ENCODE data around the gene SYNM.

Gene SYNM

GRCh38 chr15:99123713-99124451 is 19.0 kb downstream of the SYNM start:
- DNase-seq = peak; percentile 16

DNA sequence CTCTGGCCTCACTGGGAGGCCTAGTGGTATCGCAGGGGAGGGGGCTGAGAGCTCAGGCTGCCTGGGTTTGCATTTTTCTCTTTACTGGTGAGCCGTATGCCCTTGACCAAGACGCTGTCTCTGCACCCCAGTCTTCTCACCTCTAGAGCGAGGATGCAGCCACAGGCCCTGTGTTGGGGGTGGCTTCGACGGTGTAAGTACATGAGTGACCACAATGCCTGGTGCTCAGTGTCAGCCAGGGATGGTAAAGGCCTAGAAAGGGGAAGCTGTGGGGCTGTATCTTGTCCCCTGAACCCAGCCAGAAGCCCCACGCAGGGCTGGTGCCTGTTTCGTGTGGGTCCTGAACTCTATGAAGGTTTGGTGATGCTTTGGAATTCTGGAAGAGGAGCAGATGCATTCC is 19.8 kb downstream of the SYNM start:
- no peak for DNase-seq

DNA sequence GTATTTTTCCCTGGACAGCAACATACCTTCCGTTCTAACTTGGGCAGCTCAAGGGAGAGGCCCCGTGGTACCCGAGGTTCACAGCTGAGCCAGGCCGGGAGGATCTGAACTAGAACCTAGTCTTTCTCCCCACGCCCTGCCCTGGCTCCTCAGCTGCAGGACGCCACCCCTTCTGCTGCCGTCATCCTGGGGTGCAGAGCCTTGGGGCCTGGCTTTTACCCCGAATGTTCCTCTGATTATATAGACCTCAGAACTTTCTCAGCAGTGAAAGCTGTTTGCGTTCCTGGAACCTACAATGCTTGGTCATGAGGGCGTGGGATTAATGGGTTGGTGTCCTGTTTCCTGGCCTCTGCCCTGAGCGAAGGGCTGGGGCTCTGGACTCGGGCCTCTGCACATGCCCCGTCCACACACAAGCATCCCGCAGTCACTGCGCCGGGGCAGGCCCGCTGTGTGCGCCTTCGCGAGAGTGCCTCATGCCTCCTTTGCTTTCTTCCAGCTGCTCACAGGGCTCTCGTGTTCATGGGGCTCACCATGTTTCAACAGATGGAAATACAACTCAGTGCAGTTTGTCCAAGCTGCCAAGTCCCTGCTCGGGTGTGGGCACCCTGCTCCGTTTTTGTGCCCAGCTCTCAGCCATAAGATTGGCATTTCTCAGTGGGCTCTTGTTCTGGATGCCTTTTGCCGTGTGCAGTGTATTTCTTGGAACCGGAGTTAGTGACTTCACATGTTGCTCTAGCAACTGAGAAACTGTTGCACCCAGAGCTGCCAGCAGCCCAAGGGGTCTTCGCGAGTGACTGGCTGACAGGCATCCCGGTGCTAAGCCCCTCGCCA is 20.4 kb downstream of the SYNM start:
- DNase-seq = no peak

GRCh38 chr15:99126131-99126588 is 21.3 kb downstream of the SYNM start:
- DNase-seq = no peak

- no peak for DNase-seq
Measured at GRCh38 chr15:99126930-99127329, 22.1 kb downstream of the SYNM start.

GRCh38 chr15:99127773-99128172 is 22.9 kb downstream of the SYNM start:
- no peak for DNase-seq

GRCh38 chr15:99128411-99128810 is 23.5 kb downstream of the SYNM start:
- no peak for DNase-seq

GRCh38 chr15:99129644-99130043 is 24.8 kb downstream of the SYNM start:
- no peak for DNase-seq

- no peak for DNase-seq
Measured at GRCh38 chr15:99130314-99130713, 25.4 kb downstream of the SYNM start.

DNA sequence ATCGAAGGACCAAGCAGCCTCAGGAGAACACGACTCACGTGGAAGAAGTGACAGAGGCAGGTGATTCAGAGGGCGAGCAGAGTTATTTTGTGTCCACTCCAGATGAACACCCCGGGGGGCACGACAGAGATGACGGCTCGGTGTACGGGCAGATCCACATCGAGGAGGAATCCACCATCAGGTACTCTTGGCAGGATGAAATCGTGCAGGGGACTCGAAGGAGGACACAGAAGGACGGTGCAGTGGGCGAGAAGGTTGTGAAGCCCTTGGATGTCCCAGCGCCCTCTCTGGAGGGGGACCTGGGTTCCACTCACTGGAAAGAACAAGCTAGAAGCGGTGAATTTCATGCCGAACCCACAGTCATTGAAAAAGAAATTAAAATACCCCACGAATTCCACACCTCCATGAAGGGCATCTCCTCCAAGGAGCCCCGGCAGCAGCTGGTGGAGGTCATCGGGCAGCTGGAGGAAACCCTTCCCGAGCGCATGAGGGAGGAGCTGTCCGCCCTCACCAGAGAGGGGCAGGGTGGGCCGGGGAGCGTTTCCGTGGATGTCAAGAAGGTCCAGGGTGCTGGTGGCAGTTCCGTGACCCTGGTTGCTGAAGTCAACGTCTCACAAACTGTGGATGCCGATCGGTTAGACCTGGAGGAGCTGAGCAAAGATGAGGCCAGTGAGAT is 26.0 kb downstream of the SYNM start:
- no peak for DNase-seq

GRCh38 chr15:99131441-99132023 is 26.7 kb downstream of the SYNM start:
- DNase-seq = no peak

DNA sequence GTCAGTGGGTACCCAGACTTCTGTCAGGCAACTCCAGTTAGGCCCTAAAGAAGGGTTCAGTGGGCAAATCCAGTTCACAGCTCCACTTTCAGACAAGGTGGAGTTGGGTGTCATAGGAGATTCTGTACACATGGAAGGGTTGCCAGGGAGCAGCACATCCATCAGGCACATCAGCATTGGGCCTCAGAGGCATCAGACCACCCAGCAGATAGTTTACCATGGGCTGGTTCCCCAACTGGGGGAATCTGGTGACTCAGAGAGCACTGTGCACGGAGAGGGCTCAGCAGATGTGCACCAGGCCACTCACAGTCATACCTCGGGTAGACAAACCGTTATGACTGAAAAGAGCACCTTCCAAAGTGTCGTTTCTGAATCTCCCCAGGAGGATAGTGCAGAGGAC is 27.2 kb downstream of the SYNM start:
- DNase-seq = no peak

DNA sequence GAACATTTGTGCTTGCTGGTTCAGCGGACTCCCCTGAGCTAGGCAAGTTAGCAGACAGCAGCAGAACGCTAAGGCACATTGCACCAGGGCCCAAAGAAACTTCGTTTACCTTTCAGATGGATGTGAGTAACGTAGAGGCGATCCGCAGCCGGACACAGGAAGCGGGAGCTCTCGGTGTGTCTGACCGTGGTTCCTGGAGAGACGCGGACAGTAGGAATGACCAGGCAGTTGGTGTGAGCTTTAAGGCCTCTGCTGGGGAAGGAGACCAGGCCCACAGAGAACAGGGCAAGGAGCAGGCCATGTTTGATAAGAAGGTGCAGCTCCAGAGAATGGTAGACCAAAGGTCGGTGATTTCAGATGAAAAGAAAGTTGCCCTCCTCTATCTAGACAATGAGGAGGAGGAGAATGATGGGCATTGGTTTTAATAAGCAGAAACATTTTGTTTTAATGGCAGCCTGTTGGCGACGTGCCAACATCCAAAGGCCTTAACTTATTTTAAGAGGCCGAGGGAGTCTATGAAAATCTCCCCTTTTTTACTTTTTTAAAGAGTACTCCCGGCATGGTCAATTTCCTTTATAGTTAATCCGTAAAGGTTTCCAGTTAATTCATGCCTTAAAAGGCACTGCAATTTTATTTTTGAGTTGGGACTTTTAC is 27.9 kb downstream of the SYNM start:
- no peak for DNase-seq

DNA sequence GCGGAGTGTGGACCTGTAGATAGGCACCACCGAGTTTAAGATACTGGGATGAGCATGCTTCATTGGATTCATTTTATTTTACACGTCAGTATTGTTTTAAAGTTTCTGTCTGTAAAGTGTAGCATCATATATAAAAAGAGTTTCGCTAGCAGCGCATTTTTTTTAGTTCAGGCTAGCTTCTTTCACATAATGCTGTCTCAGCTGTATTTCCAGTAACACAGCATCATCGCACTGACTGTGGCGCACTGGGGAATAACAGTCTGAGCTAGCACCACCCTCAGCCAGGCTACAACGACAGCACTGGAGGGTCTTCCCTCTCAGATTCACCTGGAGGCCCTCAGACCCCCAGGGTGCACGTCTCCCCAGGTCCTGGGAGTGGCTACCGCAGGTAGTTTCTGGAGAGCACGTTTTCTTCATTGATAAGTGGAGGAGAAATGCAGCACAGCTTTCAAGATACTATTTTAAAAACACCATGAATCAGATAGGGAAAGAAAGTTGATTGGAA is 29.5 kb downstream of the SYNM start:
- no peak for DNase-seq

DNA sequence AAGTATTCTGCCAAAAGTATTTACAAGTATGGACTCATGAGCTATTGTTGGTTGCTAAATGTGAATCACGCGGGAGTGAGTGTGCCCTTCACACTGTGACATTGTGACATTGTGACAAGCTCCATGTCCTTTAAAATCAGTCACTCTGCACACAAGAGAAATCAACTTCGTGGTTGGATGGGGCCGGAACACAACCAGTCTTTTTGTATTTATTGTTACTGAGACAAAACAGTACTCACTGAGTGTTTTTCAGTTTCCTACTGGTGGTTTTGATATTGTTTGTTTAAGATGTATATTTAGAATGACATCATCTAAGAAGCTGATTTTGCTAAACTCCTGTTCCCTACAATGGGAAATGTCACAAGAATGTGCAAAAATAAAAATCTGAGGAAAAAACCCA is 30.3 kb downstream of the SYNM start:
- no peak for DNase-seq

- DNase-seq = no peak
Measured at GRCh38 chr15:99137111-99137546, 32.2 kb downstream of the SYNM start.

- no peak for DNase-seq
Measured at GRCh38 chr15:99137877-99138276, 33.0 kb downstream of the SYNM start.

DNA sequence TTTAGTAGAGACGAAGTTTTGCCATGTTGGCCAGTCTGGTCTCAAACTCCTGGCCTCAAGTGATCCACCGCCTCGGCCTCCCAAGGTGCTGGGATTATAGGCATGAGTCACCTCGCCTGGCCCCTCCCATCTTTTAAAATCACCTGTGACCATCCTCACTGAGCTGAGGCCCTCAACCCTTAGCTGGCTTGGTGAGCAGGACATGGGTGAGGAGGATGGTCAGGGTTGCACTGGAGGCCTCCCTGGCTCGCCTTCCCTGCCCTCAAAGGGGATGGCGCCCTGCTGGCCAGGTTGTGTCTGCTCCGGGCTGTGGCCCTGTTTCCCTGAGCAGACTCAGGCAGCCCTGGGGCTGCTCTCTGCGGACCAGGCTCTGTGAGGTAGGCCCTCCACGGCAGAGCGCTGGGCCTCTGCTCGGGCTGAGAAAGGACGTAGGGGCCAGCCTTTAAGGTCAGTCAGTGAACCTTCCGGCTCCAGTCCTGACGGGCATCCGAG is 33.7 kb downstream of the SYNM start:
- DNase-seq = no peak

GRCh38 chr15:99139276-99139675 is 34.4 kb downstream of the SYNM start:
- no peak for DNase-seq

DNA sequence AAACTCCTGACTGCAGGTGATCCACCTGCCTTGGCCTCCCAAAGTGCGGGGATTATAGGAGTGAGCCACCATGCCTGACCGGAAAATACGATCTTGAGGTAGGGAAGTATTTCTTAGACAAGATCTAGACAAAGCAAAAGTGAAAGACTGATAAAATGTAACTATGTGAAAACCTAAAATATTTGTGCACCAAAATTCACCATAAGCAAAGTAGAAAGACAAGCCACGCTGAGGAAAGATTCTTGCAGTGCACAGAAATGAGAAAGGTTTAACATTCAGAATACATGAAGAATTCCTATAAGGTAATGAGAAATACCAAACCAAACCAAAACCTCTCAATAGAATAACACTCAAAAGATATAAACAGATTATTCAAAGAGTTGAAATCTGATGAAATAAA is 35.7 kb downstream of the SYNM start:
- no peak for DNase-seq

GRCh38 chr15:99141943-99142342 is 37.1 kb downstream of the SYNM start:
- no peak for DNase-seq

DNA sequence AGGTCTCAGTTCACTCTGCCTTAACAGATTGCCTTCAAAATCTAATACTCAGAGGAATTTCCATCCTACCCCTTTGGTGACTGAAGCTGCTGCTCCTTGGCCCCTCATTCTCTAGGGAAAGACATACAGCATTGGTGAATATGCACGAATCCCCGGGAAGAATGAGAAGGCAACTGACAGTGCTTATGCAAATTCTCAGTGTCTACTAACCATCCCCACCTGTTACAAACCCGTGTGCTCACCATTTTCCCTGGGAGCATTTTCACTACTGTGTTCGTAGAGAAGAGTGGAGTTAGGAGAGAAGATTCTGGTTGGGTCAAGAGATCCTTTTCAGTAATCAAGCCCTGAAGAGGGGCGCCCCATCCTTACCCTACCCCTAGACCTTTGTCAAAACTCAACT is 37.7 kb downstream of the SYNM start:
- DNase-seq = no peak

Measured in NCI-H1694 treated with DMSO at 0.1 percent for 48 hours (cell line).